Adrenal gland (tissue), 5 donors: Measurements from ENCODE around the gene ACAP3.

Experiments used
- CTCF ChIP-seq, 6 experiments: fragments of 450-650 bp in 4 of 6; fragments of 200-600 bp in 2 of 6; sonication (generic) in 1 of 6; IDR thresholded peaks; 1 replicate in 5 of 6; 2 replicates in 1 of 6; pipeline versions ENCODE4 v1.5.1 to v1.8.0; 2016 to 2021; ENCODE audit warnings: antibody characterized with exemption in 6 of 6, mild to moderate bottlenecking in 2 of 6, moderate library complexity in 1 of 6
- POLR2A ChIP-seq, 2 donors: fragments of 450-650 bp; IDR thresholded peaks; one replicate each; pipeline ENCODE4 v1.6.1; 2017; ENCODE audit warnings: antibody characterized with exemption in 2 of 2, mild to moderate bottlenecking in 2 of 2, moderate library complexity in 1 of 2
- donor health status: DM: no; HTN: no; CAD: no.

- TF ChIP-seq CTCF (IDR thresholded peaks at IDR 0.05) (no peak), POLR2A (IDR thresholded peaks at IDR 0.05) (no peak)
Measured at GRCh38 chr1:1306070-1306660, 1.6 kb downstream of the ACAP3 start.
